Suprapubic skin (tissue), 4 donors: ENCODE measurements around the gene OSBPL6. TPM values are rescaled to one million over a fixed set of nuclear protein-coding genes. Genes with fewer than 3 reads are reported as not detected.

ENCODE experiments used
- DNase-seq, 2 donors: peaks; one replicate each; pipeline ENCODE4 v3.0.0-alpha.2; 2019; ENCODE audit warnings: low spot score in 2 of 2
- H3K27ac ChIP-seq: fragments of 200-600 bp; sonication (generic); one replicate; pipeline ENCODE4 v1.5.1; 2019
- H3K27me3 ChIP-seq: fragments of 200-600 bp; sonication (generic); one replicate; pipeline ENCODE4 v1.5.1; 2019
- H3K36me3 ChIP-seq: fragments of 200-600 bp; sonication (generic); one replicate; pipeline ENCODE4 v1.5.1; 2019
- H3K4me1 ChIP-seq: fragments of 200-600 bp; sonication (generic); one replicate; pipeline ENCODE4 v1.5.1; 2019
- H3K4me3 ChIP-seq: fragments of 200-600 bp; sonication (generic); one replicate; pipeline ENCODE4 v1.5.1; 2019; ENCODE audit warnings: mild to moderate bottlenecking
- H3K9me3 ChIP-seq: fragments of 200-600 bp; sonication (generic); one replicate; pipeline ENCODE4 v1.5.1; 2019
- CTCF ChIP-seq, 2 donors: fragments of 200-600 bp in 1 of 2; fragments of 450-650 bp in 1 of 2; sonication (generic) in 1 of 2; IDR thresholded peaks; one replicate each; pipeline ENCODE4 v1.5.1; 2016 to 2019; ENCODE audit warnings: antibody characterized with exemption in 2 of 2, mild to moderate bottlenecking in 1 of 2, moderate library complexity in 1 of 2
- EP300 ChIP-seq: sonication (generic); formaldehyde crosslinking; IDR thresholded peaks from one replicate; pipeline ENCODE4 v1.6.1; 2017; ENCODE audit warnings: antibody characterized with exemption
- POLR2A ChIP-seq, 2 donors: fragments of 450-650 bp; IDR thresholded peaks; one replicate each; pipeline ENCODE4 v1.6.1; 2017; ENCODE audit warnings: antibody characterized with exemption in 2 of 2, mild to moderate bottlenecking in 2 of 2, moderate library complexity in 2 of 2
- POLR2AphosphoS5 ChIP-seq, 3 donors: sonication (generic); formaldehyde crosslinking; IDR thresholded peaks; one replicate each; pipeline ENCODE4 v1.6.1; 2017; ENCODE audit warnings: antibody characterized with exemption in 3 of 3
- WGBS: methylation state at CpG from one replicate; pipeline ENCODE4 v1.1.5; 2018; 5-methylcytosine and 5-hydroxymethylcytosine counted together
- total RNA-seq, 4 donors: library from RNA; depleted of rRNA; stranded (reverse); fragments of >200 nt; gene quantifications; one replicate each; pipeline ENCODE4 v1.1.0, GENCODE V29; 2016

OSBPL6 gene
- total RNA-seq, 4 donors from 2014 or later: 19.5 to 30.9 (median 23.9) TPM

GRCh38 chr2:178307650-178308049, 113.3 kb downstream of the OSBPL6 start:
- H3K27me3 ChIP-seq: no peaks in the 10 kb centered on the region
- DNase-seq: no peak
- 73% methylated on average over 7 of the region's 7 CpGs for WGBS

GRCh38 chr2:178309541-178309940, 115.2 kb downstream of the OSBPL6 start:
- TF ChIP-seq CTCF (IDR thresholded peaks at IDR 0.05) (no peak), EP300 (no peak), POLR2AphosphoS5 (IDR thresholded peaks at IDR 0.05) (no peak), POLR2A (IDR thresholded peaks at IDR 0.05) (no peak)
- no peaks in the 10 kb centered on the region for H3K36me3 ChIP-seq
- H3K4me3 ChIP-seq: no peak overlapping the region
- H3K4me1 ChIP-seq: peaks cover 27% of the 10 kb centered on the region
- 67% methylated on average over 2 of the region's 2 CpGs for WGBS
- H3K27ac ChIP-seq: no peak overlapping the region
- no peaks in the 10 kb centered on the region for H3K9me3 ChIP-seq
- H3K27me3 ChIP-seq: no peaks in the 10 kb centered on the region
- no peak for DNase-seq

More at GRCh38 chr2:178307650-178308049, 113.3 kb downstream of the OSBPL6 start:
- no peaks in the 10 kb centered on the region for H3K36me3 ChIP-seq
- no peaks in the 10 kb centered on the region for H3K9me3 ChIP-seq
- peaks cover 27% of the 10 kb centered on the region for H3K4me1 ChIP-seq
- no peak overlapping the region for H3K27ac ChIP-seq
- H3K4me3 ChIP-seq: no peak overlapping the region
- TF ChIP-seq POLR2AphosphoS5 (IDR thresholded peaks at IDR 0.05) (no peak), EP300 (no peak), POLR2A (IDR thresholded peaks at IDR 0.05) (no peak), CTCF (IDR thresholded peaks at IDR 0.05) (no peak)

- Histone ChIP-seq H3K4me1 (no peaks in the 10 kb centered on the region), H3K9me3 (no peaks in the 10 kb centered on the region), H3K36me3 (no peaks in the 10 kb centered on the region), H3K27me3 (no peaks in the 10 kb centered on the region), H3K4me3 (no peak overlapping the region), H3K27ac (no peak overlapping the region)
- WGBS: 75% methylated on average over 4 of the region's 4 CpGs
- TF ChIP-seq POLR2AphosphoS5 (IDR thresholded peaks at IDR 0.05): no peak
- DNase-seq: no peak
Measured at GRCh38 chr2:178315078-178315477, 120.8 kb downstream of the OSBPL6 start.

- H3K9me3 ChIP-seq: no peaks in the 10 kb centered on the region
- no peak for DNase-seq
- 55% methylated on average over 3 of the region's 3 CpGs for WGBS
- no peaks in the 10 kb centered on the region for H3K36me3 ChIP-seq
- TF ChIP-seq EP300: no peak
- no peak for TF ChIP-seq CTCF (IDR thresholded peaks at IDR 0.05)
- no peak for TF ChIP-seq POLR2AphosphoS5 (IDR thresholded peaks at IDR 0.05)
- no peak for TF ChIP-seq POLR2A (IDR thresholded peaks at IDR 0.05)
- no peaks in the 10 kb centered on the region for H3K27me3 ChIP-seq
- no peak overlapping the region for H3K4me3 ChIP-seq
- H3K4me1 ChIP-seq: no peaks in the 10 kb centered on the region
- no peak overlapping the region for H3K27ac ChIP-seq
Measured at GRCh38 chr2:178315488-178315948, 121.2 kb downstream of the OSBPL6 start.

- no peak for DNase-seq
- Histone ChIP-seq H3K4me3 (no peak overlapping the region), H3K4me1 (no peaks in the 10 kb centered on the region), H3K9me3 (no peaks in the 10 kb centered on the region), H3K36me3 (no peaks in the 10 kb centered on the region), H3K27me3 (no peaks in the 10 kb centered on the region), H3K27ac (no peak overlapping the region)
- 66% methylated on average over 3 of the region's 3 CpGs for WGBS
- no peak for TF ChIP-seq EP300
- TF ChIP-seq CTCF (IDR thresholded peaks at IDR 0.05): no peak
- no peak for TF ChIP-seq POLR2AphosphoS5 (IDR thresholded peaks at IDR 0.05)
- TF ChIP-seq POLR2A (IDR thresholded peaks at IDR 0.05): no peak
Measured at GRCh38 chr2:178317811-178318210, 123.5 kb downstream of the OSBPL6 start.

- WGBS: 82% methylated on average over 4 of the region's 4 CpGs
- H3K27ac ChIP-seq: no peak overlapping the region
- H3K36me3 ChIP-seq: no peaks in the 10 kb centered on the region
- no peak for TF ChIP-seq POLR2A (IDR thresholded peaks at IDR 0.05)
- TF ChIP-seq CTCF (IDR thresholded peaks at IDR 0.05): no peak
- TF ChIP-seq EP300: no peak
- TF ChIP-seq POLR2AphosphoS5 (IDR thresholded peaks at IDR 0.05): no peak
- DNase-seq: no peak
- no peaks in the 10 kb centered on the region for H3K27me3 ChIP-seq
- no peaks in the 10 kb centered on the region for H3K9me3 ChIP-seq
- H3K4me1 ChIP-seq: no peaks in the 10 kb centered on the region
- H3K4me3 ChIP-seq: no peak overlapping the region
Measured at GRCh38 chr2:178320011-178320585, 125.8 kb downstream of the OSBPL6 start.
